Measurements from ENCODE around the gene DNAAF1.

DNAAF1 gene

GRCh38 chr16:84155226-84155625 lies 10.1 kb downstream of the DNAAF1 start:
- Histone ChIP-seq H3F3A (ENCODE audit: low read depth) (no peaks in the 10 kb centered on the region), H2AFZ (ENCODE audit: low read length) (no peak overlapping the region), H3K4me3 (ENCODE audit: low read length, poor library complexity, severe bottlenecking) (no peak overlapping the region), H3K4me2 (ENCODE audit: low read depth, low read length, poor library complexity, severe bottlenecking) (no peak overlapping the region), H3K4me1 (ENCODE audit: insufficient read depth, low read length, poor library complexity, severe bottlenecking) (no peaks in the 10 kb centered on the region), H3K27me3 (ENCODE audit: insufficient read depth, low read length, poor library complexity, severe bottlenecking) (no peaks in the 10 kb centered on the region), H4K20me1 (ENCODE audit: insufficient read depth, low read length, poor library complexity, severe bottlenecking) (no peaks in the 10 kb centered on the region), H3K9me3 (ENCODE audit: insufficient read depth, low read depth, low read length) (no peaks in the 10 kb centered on the region), H3K9me2 (replicated peaks; ENCODE audit: low read depth, low read length) (no peaks in the 10 kb centered on the region), H3K36me3 (ENCODE audit: insufficient read depth, low read length) (no peaks in the 10 kb centered on the region), H3K9ac (ENCODE audit: low read depth, low read length, poor library complexity, severe bottlenecking) (no peak overlapping the region), H3K79me2 (ENCODE audit: insufficient read depth, low read length) (no peaks in the 10 kb centered on the region)
- no peak for TF ChIP-seq EZH2phosphoT487 (IDR thresholded peaks at IDR 0.05; ENCODE audit: borderline replicate concordance)
- TF ChIP-seq, protein P1, sequence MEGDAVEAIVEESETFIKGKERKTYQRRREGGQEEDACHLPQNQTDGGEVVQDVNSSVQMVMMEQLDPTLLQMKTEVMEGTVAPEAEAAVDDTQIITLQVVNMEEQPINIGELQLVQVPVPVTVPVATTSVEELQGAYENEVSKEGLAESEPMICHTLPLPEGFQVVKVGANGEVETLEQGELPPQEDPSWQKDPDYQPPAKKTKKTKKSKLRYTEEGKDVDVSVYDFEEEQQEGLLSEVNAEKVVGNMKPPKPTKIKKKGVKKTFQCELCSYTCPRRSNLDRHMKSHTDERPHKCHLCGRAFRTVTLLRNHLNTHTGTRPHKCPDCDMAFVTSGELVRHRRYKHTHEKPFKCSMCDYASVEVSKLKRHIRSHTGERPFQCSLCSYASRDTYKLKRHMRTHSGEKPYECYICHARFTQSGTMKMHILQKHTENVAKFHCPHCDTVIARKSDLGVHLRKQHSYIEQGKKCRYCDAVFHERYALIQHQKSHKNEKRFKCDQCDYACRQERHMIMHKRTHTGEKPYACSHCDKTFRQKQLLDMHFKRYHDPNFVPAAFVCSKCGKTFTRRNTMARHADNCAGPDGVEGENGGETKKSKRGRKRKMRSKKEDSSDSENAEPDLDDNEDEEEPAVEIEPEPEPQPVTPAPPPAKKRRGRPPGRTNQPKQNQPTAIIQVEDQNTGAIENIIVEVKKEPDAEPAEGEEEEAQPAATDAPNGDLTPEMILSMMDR (conservative IDR thresholded peaks at IDR 0.05; ENCODE audit: low read length): no peak

DNA sequence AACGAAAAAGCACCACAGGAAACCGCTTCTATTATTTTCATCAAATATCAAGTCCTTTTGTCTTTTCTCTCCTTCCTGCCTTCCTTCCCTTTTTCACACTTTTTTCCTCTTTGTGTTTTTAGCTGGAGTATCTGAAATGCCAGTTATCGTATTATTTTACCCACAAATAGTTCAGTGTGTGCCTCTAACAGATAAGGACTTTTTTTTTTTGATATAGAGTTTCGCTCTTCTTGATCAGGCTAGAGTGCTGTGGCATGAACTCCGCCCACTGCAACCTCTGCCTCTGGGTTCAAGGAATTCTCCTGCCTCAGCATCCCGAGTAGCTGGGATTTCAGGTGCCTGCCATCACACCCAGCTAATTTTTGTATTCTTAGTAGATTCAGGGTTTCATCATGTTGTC lies 10.7 kb downstream of the DNAAF1 start:
- H3K4me3 ChIP-seq (ENCODE audit: low read length, poor library complexity, severe bottlenecking): no peak overlapping the region
- no peaks in the 10 kb centered on the region for H3K4me1 ChIP-seq (ENCODE audit: insufficient read depth, low read length, poor library complexity, severe bottlenecking)
- TF ChIP-seq, protein P1 (conservative IDR thresholded peaks at IDR 0.05; ENCODE audit: low read length): no peak
- TF ChIP-seq EZH2phosphoT487 (IDR thresholded peaks at IDR 0.05; ENCODE audit: borderline replicate concordance): no peak
- no peak overlapping the region for H3K4me2 ChIP-seq (ENCODE audit: low read depth, low read length, poor library complexity, severe bottlenecking)
- no peaks in the 10 kb centered on the region for H3K9me2 ChIP-seq (replicated peaks; ENCODE audit: low read depth, low read length)
- no peaks in the 10 kb centered on the region for H3K9me3 ChIP-seq (ENCODE audit: insufficient read depth, low read depth, low read length)
- no peak overlapping the region for H3K9ac ChIP-seq (ENCODE audit: low read depth, low read length, poor library complexity, severe bottlenecking)
- no peaks in the 10 kb centered on the region for H3K36me3 ChIP-seq (ENCODE audit: insufficient read depth, low read length)
- no peaks in the 10 kb centered on the region for H3K79me2 ChIP-seq (ENCODE audit: insufficient read depth, low read length)
- no peaks in the 10 kb centered on the region for H4K20me1 ChIP-seq (ENCODE audit: insufficient read depth, low read length, poor library complexity, severe bottlenecking)
- H3K27me3 ChIP-seq (ENCODE audit: insufficient read depth, low read length, poor library complexity, severe bottlenecking): no peaks in the 10 kb centered on the region
- no peaks in the 10 kb centered on the region for H3F3A ChIP-seq (ENCODE audit: low read depth)
- H2AFZ ChIP-seq (ENCODE audit: low read length): no peak overlapping the region

GRCh38 chr16:84156342-84156784 lies 11.3 kb downstream of the DNAAF1 start:
- Histone ChIP-seq H4K20me1 (ENCODE audit: insufficient read depth, low read length, poor library complexity, severe bottlenecking) (no peaks in the 10 kb centered on the region), H3F3A (ENCODE audit: low read depth) (no peaks in the 10 kb centered on the region), H3K4me2 (ENCODE audit: low read depth, low read length, poor library complexity, severe bottlenecking) (no peak overlapping the region), H3K4me3 (ENCODE audit: low read length, poor library complexity, severe bottlenecking) (no peak overlapping the region), H3K36me3 (ENCODE audit: insufficient read depth, low read length) (no peaks in the 10 kb centered on the region), H3K9me3 (ENCODE audit: insufficient read depth, low read depth, low read length) (no peaks in the 10 kb centered on the region), H3K9ac (ENCODE audit: low read depth, low read length, poor library complexity, severe bottlenecking) (no peak overlapping the region), H3K27me3 (ENCODE audit: insufficient read depth, low read length, poor library complexity, severe bottlenecking) (no peaks in the 10 kb centered on the region), H3K9me2 (replicated peaks; ENCODE audit: low read depth, low read length) (no peaks in the 10 kb centered on the region), H2AFZ (ENCODE audit: low read length) (no peak overlapping the region), H3K79me2 (ENCODE audit: insufficient read depth, low read length) (no peaks in the 10 kb centered on the region), H3K4me1 (ENCODE audit: insufficient read depth, low read length, poor library complexity, severe bottlenecking) (no peaks in the 10 kb centered on the region)
- no peak for TF ChIP-seq EZH2phosphoT487 (IDR thresholded peaks at IDR 0.05; ENCODE audit: borderline replicate concordance)
- TF ChIP-seq, protein P1 (conservative IDR thresholded peaks at IDR 0.05; ENCODE audit: low read length): peak; percentile 40; the same call in 1 of the 2 replicates

Data from Loucy (cell line).